K562 (cell line): ENCODE measurements around the gene DYNC2I2. TPM values are rescaled to one million over a fixed set of nuclear protein-coding genes. Genes with fewer than 3 reads are reported as not detected.

Experiments used
- DIDO1 ChIP-seq: fragments of 450-650 bp; IDR thresholded peaks from 2 replicates; pipeline ENCODE4 v1.6.1; 2016; ENCODE audit warnings: low read depth, missing biosample characterization, missing genetic modification characterization
- EGR1 ChIP-seq: fragments of 450-650 bp; conservative IDR thresholded peaks from 2 replicates; pipeline ENCODE4 v1.6.1; 2017; ENCODE audit warnings: mild to moderate bottlenecking
- ERF ChIP-seq: fragments of 450-650 bp; formaldehyde crosslinking; IDR thresholded peaks from 2 replicates; pipeline ENCODE4 v1.4.0; 2020; ENCODE audit warnings: mild to moderate bottlenecking, mixed read lengths
- GABPB1 ChIP-seq: sonication (generic); formaldehyde crosslinking; IDR thresholded peaks from 2 replicates; pipeline ENCODE4 v1.8.0; 2022; ENCODE audit warnings: mild to moderate bottlenecking, missing genetic modification reagents
- NRF1 ChIP-seq, 2 experiments: fragments of 450-650 bp; IDR thresholded peaks in 1 of 2; conservative IDR thresholded peaks in 1 of 2; 2 replicates each; pipeline ENCODE4 v1.6.1; 2014; ENCODE audit warnings: mild to moderate bottlenecking in 2 of 2
- PCBP1 ChIP-seq: fragments of 200-400 bp; formaldehyde crosslinking; IDR thresholded peaks from 2 replicates; pipeline ENCODE4 v1.6.1; 2018; ENCODE audit warnings: mild to moderate bottlenecking, low read depth, low read length; ENCODE audit not compliant: poor library complexity, severe bottlenecking
- POLR2G ChIP-seq: fragments of 200-400 bp; formaldehyde crosslinking; IDR thresholded peaks from 2 replicates; pipeline ENCODE4 v1.6.1; 2017; ENCODE audit warnings: low read depth, mild to moderate bottlenecking, antibody characterized with exemption, low read length, moderate library complexity
- SPI1 ChIP-seq: IDR thresholded peaks from 2 replicates; pipeline ENCODE4 v1.6.1; 2011; ENCODE audit warnings: low read depth, low read length, control low read depth, borderline replicate concordance
- ZBTB1 ChIP-seq: sonication (generic); formaldehyde crosslinking; IDR thresholded peaks from 2 replicates; pipeline ENCODE4 v1.8.1; 2023; ENCODE audit warnings: missing genetic modification reagents, low read depth, mild to moderate bottlenecking, borderline replicate concordance
- polyA plus RNA-seq, 8 experiments: library from polyadenylated mRNA; depleted of rRNA in 4 of 8; stranded (reverse) in 5 of 8; unstranded in 3 of 8; fragments of >200 nt; fragmentation: Nextera tagmentation in 2 of 8; fragmentation: Illumina TruSeq in 1 of 8; extraction: Ambion mirVana in 2 of 8; extraction: Trizol in 1 of 8; gene quantifications; 2 replicates each; pipeline versions ENCODE4 v1.2.1 to v1.2.3, GENCODE V29; 2011 to 2014; ENCODE audit warnings: inconsistent platforms in 1 of 8, missing spikeins in 1 of 8
- total RNA-seq, 7 experiments: library from RNA; depleted of rRNA in 6 of 7; stranded (reverse); fragments of >200 nt in 6 of 7; fragmentation: Illumina TruSeq in 2 of 7; extraction: Trizol in 2 of 7; gene quantifications; 2 replicates each; pipeline versions ENCODE4 v1.2.1 to v1.2.3, GENCODE V29; 2011 to 2021; ENCODE audit warnings: low replicate concordance in 1 of 7
- TF ChIP-seq, protein P1 (sequence below): sonication (generic); formaldehyde crosslinking; IDR thresholded peaks from 2 replicates; pipeline ENCODE4 v1.9.0; 2022; ENCODE audit warnings: mild to moderate bottlenecking, missing genetic modification reagents
- TF ChIP-seq, protein P2 (sequence below): fragments of 450-650 bp; IDR thresholded peaks from 2 replicates; pipeline ENCODE4 v1.6.1; 2018; ENCODE audit not compliant: partially characterized antibody

DYNC2I2 gene
- total and polyA plus RNA-seq, 9 of the 15 experiments (the other 6 are each of a cell fraction or from before 2014, with no cell fraction given): 1.5 to 249 (median 70.0) TPM

DNA sequence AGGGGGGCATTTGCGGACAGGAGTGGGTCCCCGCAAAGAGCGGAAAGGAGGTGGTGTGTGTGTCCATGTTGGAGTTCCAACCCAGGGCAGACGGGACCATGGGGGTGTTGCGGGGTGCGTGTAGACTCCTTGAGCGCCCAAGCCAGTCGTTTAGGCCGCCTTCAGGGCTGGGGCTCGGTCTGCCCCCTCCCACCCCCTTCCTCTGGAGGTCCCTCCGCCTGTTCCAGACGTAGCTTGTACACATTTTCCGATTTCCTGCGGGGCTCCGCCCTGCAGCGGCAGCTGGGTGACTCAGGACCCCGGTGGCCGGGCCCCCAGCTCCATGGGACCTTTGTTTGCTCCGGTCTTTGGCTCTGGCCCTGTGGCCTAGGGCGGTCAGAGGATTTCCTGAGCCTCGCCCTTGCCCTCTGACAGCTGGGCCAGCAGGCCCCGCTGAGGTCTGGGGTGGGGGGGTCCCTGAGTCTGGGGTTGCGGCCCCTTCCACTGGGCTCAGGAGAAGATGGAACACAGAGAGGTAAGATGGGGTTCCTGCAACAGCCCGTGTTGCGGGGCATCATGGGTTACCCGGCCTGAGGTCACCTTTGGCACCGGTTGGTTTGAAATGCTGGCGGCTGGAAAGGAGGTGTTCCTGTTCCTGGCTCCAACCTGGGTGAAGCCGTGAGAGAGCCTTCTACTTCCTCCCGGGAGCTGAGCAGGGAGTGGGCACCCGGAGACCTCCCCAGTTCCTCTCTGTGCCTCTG lies 47.1 kb upstream of the DYNC2I2 start (continued):
- TF ChIP-seq ZBTB1 (peak; percentile 71; the same call in 1 of the 2 replicates), DIDO1 (tag) (no peak), ERF (CRISPR knock-in tag) (0 out of 2 replicates have a peak, but pooled peaks have one; percentile 17), GABPB1 (CRISPR knock-in tag) (peak; percentile 46; the same call in 1 of the 2 replicates), NRF1 (conservative IDR thresholded peaks at IDR 0.05 in 1 of 2, IDR thresholded peaks at IDR 0.05 in 1 of 2) (0 out of 4 replicates have a peak, but pooled peaks of 1 of the 2 experiments have one; percentile 4), PCBP1 (peak; percentile 12), SPI1 (0 out of 2 replicates have a peak, but pooled peaks have one; percentile 5), POLR2G (peak; percentile 8), EGR1 (0 out of 2 replicates have a peak, but pooled peaks have one; percentile 1)
- TF ChIP-seq, protein P1, sequence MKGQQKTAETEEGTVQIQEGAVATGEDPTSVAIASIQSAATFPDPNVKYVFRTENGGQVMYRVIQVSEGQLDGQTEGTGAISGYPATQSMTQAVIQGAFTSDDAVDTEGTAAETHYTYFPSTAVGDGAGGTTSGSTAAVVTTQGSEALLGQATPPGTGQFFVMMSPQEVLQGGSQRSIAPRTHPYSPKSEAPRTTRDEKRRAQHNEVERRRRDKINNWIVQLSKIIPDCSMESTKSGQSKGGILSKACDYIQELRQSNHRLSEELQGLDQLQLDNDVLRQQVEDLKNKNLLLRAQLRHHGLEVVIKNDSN (CRISPR knock-in tag): no peak
- TF ChIP-seq, protein P2, sequence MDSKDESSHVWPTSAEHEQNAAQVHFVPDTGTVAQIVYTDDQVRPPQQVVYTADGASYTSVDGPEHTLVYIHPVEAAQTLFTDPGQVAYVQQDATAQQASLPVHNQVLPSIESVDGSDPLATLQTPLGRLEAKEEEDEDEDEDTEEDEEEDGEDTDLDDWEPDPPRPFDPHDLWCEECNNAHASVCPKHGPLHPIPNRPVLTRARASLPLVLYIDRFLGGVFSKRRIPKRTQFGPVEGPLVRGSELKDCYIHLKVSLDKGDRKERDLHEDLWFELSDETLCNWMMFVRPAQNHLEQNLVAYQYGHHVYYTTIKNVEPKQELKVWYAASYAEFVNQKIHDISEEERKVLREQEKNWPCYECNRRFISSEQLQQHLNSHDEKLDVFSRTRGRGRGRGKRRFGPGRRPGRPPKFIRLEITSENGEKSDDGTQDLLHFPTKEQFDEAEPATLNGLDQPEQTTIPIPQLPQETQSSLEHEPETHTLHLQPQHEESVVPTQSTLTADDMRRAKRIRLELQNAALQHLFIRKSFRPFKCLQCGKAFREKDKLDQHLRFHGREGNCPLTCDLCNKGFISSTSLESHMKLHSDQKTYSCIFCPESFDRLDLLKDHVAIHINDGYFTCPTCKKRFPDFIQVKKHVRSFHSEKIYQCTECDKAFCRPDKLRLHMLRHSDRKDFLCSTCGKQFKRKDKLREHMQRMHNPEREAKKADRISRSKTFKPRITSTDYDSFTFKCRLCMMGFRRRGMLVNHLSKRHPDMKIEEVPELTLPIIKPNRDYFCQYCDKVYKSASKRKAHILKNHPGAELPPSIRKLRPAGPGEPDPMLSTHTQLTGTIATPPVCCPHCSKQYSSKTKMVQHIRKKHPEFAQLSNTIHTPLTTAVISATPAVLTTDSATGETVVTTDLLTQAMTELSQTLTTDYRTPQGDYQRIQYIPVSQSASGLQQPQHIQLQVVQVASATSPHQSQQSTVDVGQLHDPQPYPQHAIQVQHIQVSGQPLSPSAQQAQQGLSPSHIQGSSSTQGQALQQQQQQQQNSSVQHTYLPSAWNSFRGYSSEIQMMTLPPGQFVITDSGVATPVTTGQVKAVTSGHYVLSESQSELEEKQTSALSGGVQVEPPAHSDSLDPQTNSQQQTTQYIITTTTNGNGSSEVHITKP: peak; percentile 33
